DOHH2 (cell line): ENCODE data around the gene AGRN.

Source experiments
- H3F3A ChIP-seq: fragments of 200-600 bp; sonication (generic), shearing (Covaris generic); 2 replicates; pipeline ENCODE4 v1.6.0; 2016; ENCODE audit warnings: antibody characterized with exemption, mild to moderate bottlenecking; ENCODE audit not compliant: control insufficient read depth, insufficient read depth
- H3K27ac ChIP-seq: fragments of 200-600 bp; sonication (generic); 2 replicates; pipeline ENCODE4 v1.5.1; 2014; ENCODE audit warnings: low read depth, mild to moderate bottlenecking, low read length, moderate library complexity
- H3K27me3 ChIP-seq: fragments of 200-600 bp; sonication (generic); 2 replicates; pipeline ENCODE4 v1.6.1; 2014; ENCODE audit warnings: mild to moderate bottlenecking, low read length, mixed read lengths; ENCODE audit not compliant: control insufficient read depth
- H3K36me3 ChIP-seq: fragments of 200-600 bp; sonication (generic); 2 replicates; pipeline ENCODE4 v1.6.1; 2014; ENCODE audit warnings: mild to moderate bottlenecking, low read length, moderate library complexity, mixed read lengths; ENCODE audit not compliant: control insufficient read depth
- H3K4me1 ChIP-seq: fragments of 200-600 bp; sonication (generic); 2 replicates; pipeline ENCODE4 v1.6.1; 2014; ENCODE audit warnings: mild to moderate bottlenecking, low read length, mixed read lengths; ENCODE audit not compliant: control insufficient read depth
- H3K4me2 ChIP-seq: fragments of 200-600 bp; sonication (generic); 2 replicates; pipeline ENCODE4 v1.6.0; 2014; ENCODE audit warnings: mild to moderate bottlenecking, low read length, moderate library complexity
- H3K4me3 ChIP-seq: fragments of 200-600 bp; sonication (generic); 2 replicates; pipeline ENCODE4 v1.5.1; 2014; ENCODE audit warnings: mild to moderate bottlenecking, low read length, mixed read lengths
- H3K79me2 ChIP-seq: fragments of 200-600 bp; sonication (generic); 2 replicates; pipeline ENCODE4 v1.6.1; 2014; ENCODE audit warnings: mild to moderate bottlenecking, low read length, mixed read lengths; ENCODE audit not compliant: control insufficient read depth
- H3K9me2 ChIP-seq: fragments of 200-600 bp; sonication (generic); replicated peaks from 2 replicates; pipeline ENCODE4 v1.6.1; 2014; ENCODE audit warnings: mild to moderate bottlenecking, low read length, mixed read lengths; ENCODE audit not compliant: control insufficient read depth
- H3K9me3 ChIP-seq: fragments of 200-600 bp; sonication (generic); 2 replicates; pipeline ENCODE4 v1.6.1; 2014; ENCODE audit warnings: antibody characterized with exemption, low read length, mixed read lengths; ENCODE audit not compliant: control insufficient read depth, insufficient read depth
- H4K20me1 ChIP-seq: fragments of 200-600 bp; sonication (generic); 2 replicates; pipeline ENCODE4 v1.6.0; 2014; ENCODE audit warnings: low read depth, mild to moderate bottlenecking, antibody characterized with exemption, low read length, moderate library complexity; ENCODE audit not compliant: control insufficient read depth, insufficient read depth
- EZH2phosphoT487 ChIP-seq: fragments of 200-600 bp; sonication (generic); IDR thresholded peaks from 2 replicates; pipeline ENCODE4 v1.6.1; 2017; ENCODE audit warnings: borderline replicate concordance, mild to moderate bottlenecking, antibody characterized with exemption, low read length, moderate library complexity, mixed read lengths
- TF ChIP-seq, protein P1 (sequence below): fragments of 200-600 bp; sonication (generic); IDR thresholded peaks from one replicate; pipeline ENCODE4 v1.5.1; 2014; ENCODE audit warnings: antibody characterized with exemption, mild to moderate bottlenecking, low read depth, low read length; ENCODE audit not compliant: poor library complexity, severe bottlenecking

AGRN gene

GRCh38 chr1:1085911-1086841 lies 66.3 kb downstream of the AGRN start:
- H3K4me3 ChIP-seq: no peak overlapping the region
- H3K27ac ChIP-seq: no peak overlapping the region
- no peaks in the 10 kb centered on the region for H3K36me3 ChIP-seq
- H3K4me1 ChIP-seq: no peaks in the 10 kb centered on the region
- H3K27me3 ChIP-seq: no peaks in the 10 kb centered on the region
- H3F3A ChIP-seq: no peaks in the 10 kb centered on the region
- TF ChIP-seq, protein P1, sequence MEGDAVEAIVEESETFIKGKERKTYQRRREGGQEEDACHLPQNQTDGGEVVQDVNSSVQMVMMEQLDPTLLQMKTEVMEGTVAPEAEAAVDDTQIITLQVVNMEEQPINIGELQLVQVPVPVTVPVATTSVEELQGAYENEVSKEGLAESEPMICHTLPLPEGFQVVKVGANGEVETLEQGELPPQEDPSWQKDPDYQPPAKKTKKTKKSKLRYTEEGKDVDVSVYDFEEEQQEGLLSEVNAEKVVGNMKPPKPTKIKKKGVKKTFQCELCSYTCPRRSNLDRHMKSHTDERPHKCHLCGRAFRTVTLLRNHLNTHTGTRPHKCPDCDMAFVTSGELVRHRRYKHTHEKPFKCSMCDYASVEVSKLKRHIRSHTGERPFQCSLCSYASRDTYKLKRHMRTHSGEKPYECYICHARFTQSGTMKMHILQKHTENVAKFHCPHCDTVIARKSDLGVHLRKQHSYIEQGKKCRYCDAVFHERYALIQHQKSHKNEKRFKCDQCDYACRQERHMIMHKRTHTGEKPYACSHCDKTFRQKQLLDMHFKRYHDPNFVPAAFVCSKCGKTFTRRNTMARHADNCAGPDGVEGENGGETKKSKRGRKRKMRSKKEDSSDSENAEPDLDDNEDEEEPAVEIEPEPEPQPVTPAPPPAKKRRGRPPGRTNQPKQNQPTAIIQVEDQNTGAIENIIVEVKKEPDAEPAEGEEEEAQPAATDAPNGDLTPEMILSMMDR: no peak
- no peak for TF ChIP-seq EZH2phosphoT487
- H3K4me2 ChIP-seq: no peak overlapping the region
- no peaks in the 10 kb centered on the region for H3K9me2 ChIP-seq
- H3K9me3 ChIP-seq: no peaks in the 10 kb centered on the region
- H3K79me2 ChIP-seq: no peaks in the 10 kb centered on the region
- H4K20me1 ChIP-seq: no peaks in the 10 kb centered on the region

DNA sequence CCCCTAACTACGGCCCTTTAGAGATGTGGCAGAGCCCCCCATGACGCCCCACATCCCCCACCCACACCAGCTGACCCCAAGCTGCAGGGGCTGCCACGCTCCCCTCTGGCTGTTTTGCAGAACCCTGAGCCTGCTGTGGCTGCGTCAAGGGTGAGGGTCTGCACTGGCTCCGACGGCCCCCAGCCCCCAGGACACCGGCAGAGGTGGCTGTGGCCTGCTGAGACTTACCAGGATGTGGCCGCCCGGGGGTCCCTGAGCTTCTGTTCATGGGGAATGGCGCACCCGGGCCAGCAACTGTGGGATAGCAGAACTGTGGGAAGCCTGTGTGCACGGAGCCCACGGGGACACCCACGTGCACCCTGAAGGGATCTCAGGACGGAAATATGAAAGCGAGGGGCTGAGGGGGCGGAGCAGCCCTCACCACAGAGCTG lies 67.0 kb downstream of the AGRN start:
- Histone ChIP-seq H3K79me2 (no peaks in the 10 kb centered on the region), H4K20me1 (no peaks in the 10 kb centered on the region), H3K27ac (no peak overlapping the region), H3K9me2 (no peaks in the 10 kb centered on the region), H3K36me3 (no peaks in the 10 kb centered on the region), H3K4me3 (no peak overlapping the region), H3K4me1 (no peaks in the 10 kb centered on the region), H3K9me3 (no peaks in the 10 kb centered on the region), H3K4me2 (no peak overlapping the region), H3K27me3 (no peaks in the 10 kb centered on the region), H3F3A (no peaks in the 10 kb centered on the region)
- no peak for TF ChIP-seq EZH2phosphoT487
- TF ChIP-seq, protein P1: no peak

DNA sequence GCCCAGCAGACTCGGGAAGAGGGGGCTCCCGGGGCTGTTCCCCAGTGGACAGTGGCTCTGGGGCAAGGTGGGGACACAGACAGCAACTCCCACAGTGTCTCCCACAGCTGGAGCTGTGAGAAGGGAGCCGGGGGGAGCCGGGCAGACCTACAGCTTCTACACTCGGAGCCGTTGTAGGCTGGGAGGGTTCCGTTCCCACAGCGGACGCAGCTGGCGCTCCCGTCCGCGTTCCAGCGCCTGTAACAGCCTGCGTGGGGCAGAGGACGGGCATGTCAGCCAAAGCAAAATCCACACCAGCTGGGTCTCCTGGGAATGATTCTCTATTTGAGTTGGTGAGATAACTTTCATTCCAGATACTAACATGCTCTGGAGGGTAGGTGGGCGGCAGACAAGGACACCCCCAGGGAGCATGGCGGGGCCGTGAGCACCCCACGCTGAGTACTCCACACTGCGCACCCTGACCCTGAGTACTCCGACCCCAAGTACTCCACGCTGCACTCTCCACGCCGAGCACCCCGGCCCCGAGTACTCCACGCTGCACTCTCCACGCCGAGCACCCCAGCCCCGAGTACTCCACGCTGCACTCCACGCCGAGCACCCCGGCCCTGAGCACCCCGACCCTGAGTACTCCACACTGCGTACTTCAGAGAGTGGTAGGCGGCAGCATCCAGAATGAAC lies 67.6 kb downstream of the AGRN start:
- no peak for TF ChIP-seq EZH2phosphoT487
- TF ChIP-seq, protein P1: no peak
- H3K4me3 ChIP-seq: no peak overlapping the region
- H3K27ac ChIP-seq: no peak overlapping the region
- no peaks in the 10 kb centered on the region for H3K9me2 ChIP-seq
- no peaks in the 10 kb centered on the region for H3F3A ChIP-seq
- no peaks in the 10 kb centered on the region for H3K79me2 ChIP-seq
- H3K4me2 ChIP-seq: no peak overlapping the region
- peaks cover 3% of the 10 kb centered on the region for H3K4me1 ChIP-seq
- peaks cover 2% of the 10 kb centered on the region; the same call in 1 of the 2 replicates for H4K20me1 ChIP-seq
- no peaks in the 10 kb centered on the region for H3K36me3 ChIP-seq
- no peaks in the 10 kb centered on the region for H3K9me3 ChIP-seq
- no peaks in the 10 kb centered on the region for H3K27me3 ChIP-seq
